GM19395 (cell line): Measurements from ENCODE around the gene SSTR5.
"Not testable (repeated sequence)": the region's sequence is repeated elsewhere in the genome, so short reads cannot be mapped to it uniquely, and the experiment has no call there.

ENCODE experiments used
- ATAC-seq: cut with Tn5 transposase; IDR thresholded peaks from one replicate; pipeline ENCODE4 v1.9.1; 2021; ENCODE audit warnings: mild to moderate bottlenecking, moderate library complexity; ENCODE audit not compliant: unreplicated experiment

Gene SSTR5

DNA sequence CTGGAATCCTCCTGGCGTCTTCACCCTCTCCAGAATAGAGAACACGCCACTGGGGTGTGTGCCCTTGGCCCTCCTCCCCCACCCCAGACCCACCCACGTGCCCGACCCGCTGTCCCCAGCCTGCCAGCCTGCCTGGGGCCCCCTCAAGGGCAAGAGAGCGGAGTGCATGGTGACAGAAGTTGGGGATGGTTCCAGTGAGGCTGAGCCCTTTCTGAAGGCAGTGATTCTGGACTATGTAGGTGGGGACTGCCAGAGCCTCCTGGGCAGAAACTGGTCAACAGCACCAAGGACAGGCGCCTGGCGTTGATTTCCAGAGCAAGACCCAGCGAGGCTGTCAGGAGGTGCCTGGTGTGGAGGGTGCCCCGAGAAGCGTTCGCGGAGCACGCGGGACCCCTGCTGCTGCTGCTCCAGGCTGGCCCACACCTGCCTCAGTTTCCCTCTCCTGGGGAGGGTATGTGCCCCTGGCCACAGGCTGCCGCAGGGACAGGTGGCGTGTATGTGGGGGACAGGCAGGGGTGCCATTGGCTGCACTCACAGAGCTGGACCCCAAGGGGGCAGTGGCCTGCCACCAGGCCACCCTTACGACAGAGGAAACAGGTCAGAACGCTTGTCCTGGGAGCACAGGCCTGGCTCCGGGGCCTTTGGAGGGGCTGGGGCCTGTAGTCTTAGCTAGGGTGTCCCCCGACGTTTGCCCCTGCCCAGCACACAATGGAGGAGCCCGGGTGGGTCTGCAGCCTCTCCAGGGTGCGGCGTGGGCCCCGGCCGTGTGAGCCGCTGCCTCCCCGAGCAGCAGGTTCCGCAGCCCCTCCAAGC, 1.2 kb downstream of the SSTR5 start:
- no peak for ATAC-seq

DNA sequence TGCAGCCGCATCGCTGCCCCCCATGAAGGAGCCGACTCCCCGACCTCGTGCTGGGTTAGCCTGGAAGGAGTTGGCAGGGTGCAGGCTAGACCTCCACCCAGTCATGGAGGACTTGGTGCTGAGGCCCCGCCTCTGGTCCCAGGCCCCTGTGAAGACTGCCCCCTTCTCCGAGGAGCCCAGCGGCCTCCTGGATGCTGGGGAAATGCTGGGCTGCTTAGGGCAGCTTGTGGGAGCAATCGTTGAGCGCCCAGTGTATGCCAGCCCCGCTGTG, 1.8 kb downstream of the SSTR5 start:
- no peak for ATAC-seq

GRCh38 chr16:1075546-1075945, 3.0 kb downstream of the SSTR5 start:
- ATAC-seq: no peak

DNA sequence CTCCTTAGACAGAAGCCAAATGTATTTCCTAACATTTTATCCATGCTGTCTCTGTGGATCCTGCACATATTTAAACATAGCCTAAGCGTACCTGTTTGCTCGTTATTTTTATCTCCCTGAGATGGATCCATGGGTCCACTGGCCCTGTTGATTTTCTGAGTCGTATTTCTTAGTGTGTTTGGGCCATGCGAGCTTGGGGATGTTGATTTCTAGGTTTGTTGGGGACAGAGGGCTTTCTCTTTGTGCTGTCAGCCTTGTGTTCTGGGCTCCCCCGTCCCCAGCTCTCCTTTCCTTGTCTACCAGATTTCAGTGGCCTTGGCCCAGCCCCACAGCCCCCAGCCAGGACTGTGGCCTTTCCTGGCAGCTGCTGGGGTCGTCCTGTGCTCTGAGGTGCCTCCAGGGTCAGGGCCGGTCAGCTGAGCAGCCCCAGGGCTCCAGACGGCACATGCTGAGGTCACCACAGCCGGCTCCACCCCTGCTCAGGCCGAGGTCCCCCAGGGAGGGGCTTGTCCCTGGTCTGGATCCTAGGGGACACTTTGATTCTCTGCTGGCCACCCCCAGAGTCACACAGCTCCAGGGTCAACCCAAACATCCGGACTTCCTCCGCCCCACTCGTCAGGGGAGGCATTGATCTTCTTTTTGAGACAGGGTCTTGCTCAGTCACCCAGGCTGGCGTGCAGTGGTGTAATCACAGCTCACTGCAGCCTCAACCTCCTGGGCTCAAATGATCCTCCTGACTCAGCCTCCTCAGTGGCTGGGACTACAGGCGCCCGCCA, 4.4 kb downstream of the SSTR5 start:
- no peak for ATAC-seq

DNA sequence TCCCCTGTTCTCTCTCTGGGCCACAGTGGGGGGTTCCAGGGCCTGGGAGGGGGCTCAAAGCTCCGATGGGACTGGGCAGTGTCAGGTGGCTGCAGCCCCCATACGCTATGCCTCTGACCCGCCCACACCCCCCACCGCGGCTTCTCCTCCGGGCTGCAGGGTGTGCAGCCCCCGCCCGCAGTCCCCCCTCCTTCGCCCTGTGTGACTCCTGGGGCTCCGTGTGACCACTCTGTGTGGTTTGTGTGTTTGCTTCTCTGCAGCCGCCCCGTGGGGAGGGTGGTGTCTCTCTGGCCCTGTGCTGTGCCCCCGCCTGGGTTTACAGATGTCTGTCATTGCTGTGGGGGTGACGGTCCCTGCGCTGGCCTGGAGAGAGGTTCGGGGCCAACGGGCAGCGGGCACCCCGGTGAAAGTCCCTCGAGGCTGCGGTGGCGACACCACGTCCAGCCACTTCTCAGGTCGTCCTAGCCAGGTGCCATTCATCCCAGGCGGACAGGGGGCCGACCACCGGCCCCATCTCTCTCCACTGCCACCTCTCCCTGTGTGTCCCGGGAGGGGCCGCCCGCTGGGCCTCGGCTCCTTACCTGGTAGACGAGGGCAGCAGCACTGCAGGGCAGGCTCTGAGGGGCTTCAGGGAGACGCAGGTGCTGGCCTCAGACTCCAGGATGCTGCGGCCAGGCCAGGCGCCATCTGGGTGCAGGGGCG, 5.5 kb downstream of the SSTR5 start:
- ATAC-seq: no peak

DNA sequence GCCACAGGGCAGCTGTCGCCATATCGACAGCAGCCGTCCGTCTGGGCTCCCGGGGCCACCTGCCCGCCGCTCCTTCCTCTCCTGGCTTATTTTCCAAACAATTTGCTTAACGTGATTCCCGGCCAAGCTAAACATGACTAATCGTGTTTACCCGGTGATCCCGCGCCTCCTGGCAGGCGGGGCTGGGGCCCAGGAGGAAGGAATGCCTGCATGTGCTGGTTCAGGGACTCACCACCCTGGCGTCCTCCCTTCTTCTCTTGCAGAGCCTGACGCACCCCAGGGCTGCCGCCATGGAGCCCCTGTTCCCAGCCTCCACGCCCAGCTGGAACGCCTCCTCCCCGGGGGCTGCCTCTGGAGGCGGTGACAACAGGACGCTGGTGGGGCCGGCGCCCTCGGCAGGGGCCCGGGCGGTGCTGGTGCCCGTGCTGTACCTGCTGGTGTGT, 6.1 kb downstream of the SSTR5 start:
- no peak for ATAC-seq

- ATAC-seq: no peak
These were observed 6.8 kb downstream of the SSTR5 start for GRCh38 chr16:1079341-1079740.

- no peak for ATAC-seq
These were observed 7.4 kb downstream of the SSTR5 start for GRCh38 chr16:1079786-1080525.

- ATAC-seq: no peak
These were observed 8.5 kb downstream of the SSTR5 start for GRCh38 chr16:1080801-1081733.

- no peak for ATAC-seq
These were observed 9.3 kb downstream of the SSTR5 start for GRCh38 chr16:1081734-1082265.

GRCh38 chr16:1082266-1082951, 9.9 kb downstream of the SSTR5 start:
- ATAC-seq: no peak

DNA sequence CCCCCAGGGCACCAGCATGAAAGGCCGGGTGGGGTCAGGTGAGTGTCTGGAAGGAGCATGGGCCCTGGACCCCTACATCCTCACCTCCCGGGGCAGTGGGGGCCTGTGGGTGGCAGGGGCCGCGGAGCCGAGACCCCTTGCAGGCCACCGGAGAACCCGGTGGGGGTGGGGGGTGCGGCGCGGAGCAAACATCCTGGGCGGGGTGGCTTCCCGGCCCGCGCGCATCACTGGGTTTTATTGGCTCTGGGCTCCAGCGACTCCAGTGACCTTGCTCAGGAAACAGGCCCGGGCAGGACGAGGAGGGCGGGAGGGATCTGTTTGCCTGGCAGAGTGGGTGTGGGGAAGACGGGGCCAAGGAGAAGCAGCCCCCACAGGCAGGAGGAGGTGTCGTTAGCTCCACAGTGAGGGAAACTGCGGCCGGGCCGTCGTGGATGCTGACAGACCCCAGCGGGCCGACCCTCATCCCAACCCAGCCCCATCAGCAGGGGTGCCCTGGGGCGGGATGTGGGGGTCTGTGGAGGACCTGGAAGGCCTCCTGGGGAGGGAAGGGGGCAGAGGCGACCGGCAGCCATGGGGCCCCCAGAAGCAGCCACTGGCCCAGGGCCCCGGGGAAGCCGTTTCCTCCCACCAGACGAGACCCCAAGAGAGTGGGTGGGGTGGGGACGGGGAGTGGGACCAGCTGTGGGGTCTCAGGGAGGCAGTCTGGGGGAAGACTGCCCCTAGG, 10.6 kb downstream of the SSTR5 start:
- ATAC-seq: no peak

DNA sequence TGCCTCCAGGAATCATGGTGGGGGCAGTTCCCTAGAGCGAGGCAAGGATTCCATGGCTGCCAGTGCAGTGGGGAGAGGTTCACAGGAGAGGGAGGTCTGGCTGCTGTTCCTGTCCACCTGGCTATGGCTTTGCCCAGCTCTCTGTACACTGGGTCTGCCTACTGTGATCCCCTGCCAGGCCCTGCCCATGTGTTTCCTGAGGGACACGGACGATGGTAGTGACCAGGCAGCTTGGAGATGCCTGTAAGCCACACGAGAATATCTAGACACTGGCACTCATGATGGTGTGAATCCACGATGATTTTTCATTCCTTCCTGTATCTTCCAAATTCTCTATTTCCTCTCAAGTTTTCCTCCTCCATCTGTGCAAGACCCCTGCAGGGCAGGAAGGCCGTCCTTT, 12.4 kb downstream of the SSTR5 start:
- no peak for ATAC-seq

- not testable (repeated sequence) for ATAC-seq
These were observed 13.9 kb downstream of the SSTR5 start for GRCh38 chr16:1086443-1086842.

- ATAC-seq: no peak
These were observed 16.0 kb downstream of the SSTR5 start for GRCh38 chr16:1088295-1089170.

DNA sequence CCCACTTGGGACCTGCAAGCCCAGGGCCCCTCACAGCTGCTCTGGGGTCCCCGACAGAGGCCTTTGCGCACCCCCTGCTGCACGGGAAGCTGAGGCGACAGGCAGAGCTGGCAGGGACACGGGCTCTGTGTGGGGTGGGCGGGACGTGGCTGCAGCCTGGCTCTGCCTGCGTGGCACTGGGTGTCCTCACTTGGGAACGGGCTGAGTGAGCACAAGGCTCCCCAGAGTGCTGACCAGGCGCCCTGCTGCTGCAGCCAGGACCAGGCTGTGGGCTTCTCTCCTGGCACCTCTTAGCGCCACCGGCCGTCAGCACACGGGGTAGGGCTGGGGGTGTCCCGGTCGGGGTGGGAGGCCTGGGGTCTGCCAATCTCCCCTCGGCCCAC, 16.9 kb downstream of the SSTR5 start:
- no peak for ATAC-seq

- no peak for ATAC-seq
These were observed 17.5 kb downstream of the SSTR5 start for GRCh38 chr16:1089822-1090619.
